Ascending aorta (tissue), 2 donors: ENCODE results near the gene FLACC1. TPM values are rescaled to one million over a fixed set of nuclear protein-coding genes. Genes with fewer than 3 reads are reported as not detected.

ENCODE experiments used
- DNase-seq, 2 donors: peaks; one replicate each; pipeline ENCODE4 v3.0.0-alpha.2; 2019; ENCODE audit warnings: low spot score in 2 of 2
- H3K27ac ChIP-seq, 2 donors: fragments of 200-600 bp; sonication (generic); one replicate each; pipeline ENCODE4 v1.5.1; 2016 to 2017; ENCODE audit warnings: mild to moderate bottlenecking in 1 of 2
- H3K27me3 ChIP-seq: fragments of 200-600 bp; sonication (generic); one replicate; pipeline ENCODE4 v1.5.1; 2017
- H3K36me3 ChIP-seq, 2 donors: fragments of 200-600 bp; sonication (generic); one replicate each; pipeline ENCODE4 v1.5.1; 2016
- H3K4me1 ChIP-seq, 2 donors: fragments of 200-600 bp; sonication (generic); one replicate each; pipeline ENCODE4 v1.5.1; 2016 to 2017; ENCODE audit warnings: mild to moderate bottlenecking in 1 of 2
- H3K4me3 ChIP-seq, 2 donors: fragments of 200-600 bp; sonication (generic); one replicate each; pipeline ENCODE4 v1.5.1; 2016 to 2017; ENCODE audit warnings: mild to moderate bottlenecking in 1 of 2
- H3K9me3 ChIP-seq, 2 donors: fragments of 200-600 bp; sonication (generic); one replicate each; pipeline ENCODE4 v1.5.1; 2016
- intact Hi-C: fragments of 100-400 bp; cut with DNase I; formaldehyde crosslinking; loops from one replicate; pipeline ENCODE4 v1.15.1; 2023
- total RNA-seq: library from RNA; depleted of rRNA; stranded (reverse); fragments of >200 nt; gene quantifications from one replicate; pipeline ENCODE4 v1.1.0, GENCODE V29; 2016
- TF ChIP-seq, protein P1 (sequence below), 3 experiments: fragments of 200-600 bp in 2 of 3; fragments of 450-650 bp in 1 of 3; sonication (generic) in 2 of 3; IDR thresholded peaks; one replicate each; pipeline ENCODE4 v1.5.1; 2016 to 2019; ENCODE audit warnings: antibody characterized with exemption in 3 of 3, mild to moderate bottlenecking in 1 of 3, moderate library complexity in 1 of 3

FLACC1 gene, protein sequence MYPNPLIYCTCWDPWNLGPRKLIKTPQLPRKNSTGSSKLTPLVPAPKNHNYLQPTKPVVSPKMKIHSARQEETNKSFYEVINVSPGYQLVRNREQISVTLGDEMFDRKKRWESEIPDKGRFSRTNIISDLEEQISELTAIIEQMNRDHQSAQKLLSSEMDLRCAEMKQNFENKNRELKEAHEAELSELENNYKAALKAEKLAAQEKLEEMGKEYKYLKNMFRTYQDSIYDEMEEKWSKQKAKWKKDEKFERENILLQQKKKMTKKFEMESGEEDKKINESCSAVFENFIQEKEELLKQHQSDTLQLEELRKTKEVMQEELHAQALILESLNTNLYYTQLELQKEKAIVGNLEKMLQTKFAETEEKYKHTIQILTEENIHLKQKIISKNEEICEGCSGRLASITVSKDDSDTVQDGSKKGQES
- total RNA-seq: 0.32 TPM

DNA sequence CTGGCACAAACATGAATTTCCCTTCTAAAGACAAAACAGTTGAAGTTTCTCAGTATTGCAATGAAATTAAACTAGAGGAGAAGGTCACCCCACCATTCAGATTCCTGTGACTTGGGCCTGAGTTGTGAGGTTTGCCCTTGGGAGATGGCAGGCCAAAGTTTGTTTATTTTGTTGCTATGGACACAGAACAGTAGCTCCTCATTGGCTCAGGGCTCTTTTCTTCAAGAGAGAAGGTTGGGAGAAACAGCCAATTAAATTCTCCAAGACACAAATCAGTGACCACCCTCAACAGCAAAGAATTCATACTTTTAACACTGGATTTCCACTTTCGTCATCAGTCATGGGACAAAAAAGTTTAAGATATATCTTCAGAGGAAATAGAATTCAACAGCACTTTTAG, at the start of gene FLACC1:
TSS of gene FLACC1 (minus strand) at position 125 of the 400 bp plus-strand sequence. CDS start 5,941 bp downstream, outside the sequence.
- no peaks in the 10 kb centered on the region for H3K9me3 ChIP-seq
- TF ChIP-seq, protein P1, sequence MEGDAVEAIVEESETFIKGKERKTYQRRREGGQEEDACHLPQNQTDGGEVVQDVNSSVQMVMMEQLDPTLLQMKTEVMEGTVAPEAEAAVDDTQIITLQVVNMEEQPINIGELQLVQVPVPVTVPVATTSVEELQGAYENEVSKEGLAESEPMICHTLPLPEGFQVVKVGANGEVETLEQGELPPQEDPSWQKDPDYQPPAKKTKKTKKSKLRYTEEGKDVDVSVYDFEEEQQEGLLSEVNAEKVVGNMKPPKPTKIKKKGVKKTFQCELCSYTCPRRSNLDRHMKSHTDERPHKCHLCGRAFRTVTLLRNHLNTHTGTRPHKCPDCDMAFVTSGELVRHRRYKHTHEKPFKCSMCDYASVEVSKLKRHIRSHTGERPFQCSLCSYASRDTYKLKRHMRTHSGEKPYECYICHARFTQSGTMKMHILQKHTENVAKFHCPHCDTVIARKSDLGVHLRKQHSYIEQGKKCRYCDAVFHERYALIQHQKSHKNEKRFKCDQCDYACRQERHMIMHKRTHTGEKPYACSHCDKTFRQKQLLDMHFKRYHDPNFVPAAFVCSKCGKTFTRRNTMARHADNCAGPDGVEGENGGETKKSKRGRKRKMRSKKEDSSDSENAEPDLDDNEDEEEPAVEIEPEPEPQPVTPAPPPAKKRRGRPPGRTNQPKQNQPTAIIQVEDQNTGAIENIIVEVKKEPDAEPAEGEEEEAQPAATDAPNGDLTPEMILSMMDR (IDR thresholded peaks at IDR 0.05): no peak
- no peak for DNase-seq
- H3K27me3 ChIP-seq: no peaks in the 10 kb centered on the region
- peaks cover 0 to 2% of the 10 kb centered on the region in 2 donors for H3K4me1 ChIP-seq
- intact Hi-C loops: no loop called here
- peaks cover 3 to 30% of the 10 kb centered on the region in 2 donors for H3K36me3 ChIP-seq
- H3K27ac ChIP-seq: peak within 1 kb of the TSS; percentile 27 to 69
- peak within 1 kb of the TSS in 1 of 2 donors; percentile 40 for H3K4me3 ChIP-seq

DNA sequence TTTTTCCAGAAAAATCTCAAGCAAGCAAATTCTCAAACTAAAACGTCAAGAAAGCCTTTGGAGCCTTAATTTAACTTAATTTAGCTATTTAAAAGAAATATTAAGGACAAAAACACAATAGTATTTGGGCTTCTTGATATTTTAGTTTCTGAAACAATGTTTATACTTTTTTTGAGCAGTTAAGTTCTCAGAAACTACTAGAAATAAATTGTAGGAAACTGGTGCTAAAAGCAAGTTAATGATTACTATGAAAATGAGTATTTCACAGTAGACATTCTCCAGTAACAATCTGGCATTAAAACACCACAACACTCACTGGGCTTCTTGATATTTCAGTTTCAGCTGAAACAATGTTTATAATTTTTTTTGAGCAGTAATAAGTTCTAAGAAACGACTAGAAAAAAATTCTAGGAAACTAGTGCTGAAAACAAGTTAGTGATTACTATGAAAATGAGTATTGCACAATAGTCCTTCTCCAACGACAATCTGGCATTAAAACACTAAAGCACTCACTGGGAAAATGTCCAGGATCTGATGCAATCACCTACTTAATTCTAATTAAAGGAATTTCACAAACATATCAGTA, 49.0 kb upstream of the FLACC1 start:
- no peaks in the 10 kb centered on the region for H3K9me3 ChIP-seq
- peak overlapping the region; percentile 4 to 20 for H3K4me3 ChIP-seq
- TF ChIP-seq, protein P1 (IDR thresholded peaks at IDR 0.05): no peak
- H3K4me1 ChIP-seq: peaks cover 6 to 51% of the 10 kb centered on the region in 2 donors
- peak overlapping the region; percentile 65 to 80 for H3K27ac ChIP-seq
- H3K36me3 ChIP-seq: no peaks in the 10 kb centered on the region
- H3K27me3 ChIP-seq: no peaks in the 10 kb centered on the region
- intact Hi-C loops: loop anchor here (1.0 kb wide), 1 partner anchor 45 kb away; the partner anchor contains the start of genes STRADB and TRAK2
- no peak for DNase-seq

- Histone ChIP-seq H3K27me3 (no peaks in the 10 kb centered on the region), H3K4me3 (no peak overlapping the region), H3K9me3 (no peaks in the 10 kb centered on the region), H3K27ac (peak overlapping the region; percentile 65 to 80), H3K4me1 (peaks cover 6 to 43% of the 10 kb centered on the region in 2 donors), H3K36me3 (peaks cover 3% of the 10 kb centered on the region in 2 donors)
- intact Hi-C loops: no loop called here
- DNase-seq: no peak
- TF ChIP-seq, protein P1 (IDR thresholded peaks at IDR 0.05): no peak
Measured at GRCh38 chr2:201404699-201405280, 47.6 kb upstream of the FLACC1 start.

DNA sequence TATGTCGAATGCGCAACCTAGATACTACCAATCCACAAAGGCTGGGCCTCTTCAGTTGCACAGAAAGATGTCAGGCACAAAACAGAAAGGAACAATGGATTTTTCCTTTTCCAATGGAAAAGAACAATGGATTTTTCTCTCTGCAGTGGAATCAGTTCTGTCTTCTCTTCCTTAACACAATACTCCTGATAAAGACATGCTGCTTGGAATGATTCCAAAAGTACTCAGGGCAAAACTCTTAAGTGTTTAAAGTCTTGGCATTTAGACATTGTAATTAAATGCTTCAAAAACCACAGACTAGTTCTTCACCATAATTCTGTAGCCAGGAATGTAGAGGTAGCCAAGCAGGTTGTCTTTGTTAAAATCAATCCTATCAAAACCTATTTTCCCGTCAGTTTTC, 46.7 kb upstream of the FLACC1 start:
- intact Hi-C loops: no loop called here
- DNase-seq: no peak
- Histone ChIP-seq H3K27me3 (no peaks in the 10 kb centered on the region), H3K9me3 (no peaks in the 10 kb centered on the region), H3K27ac (peak overlapping the region in 1 of 2 donors; percentile 15), H3K36me3 (peaks cover 3 to 11% of the 10 kb centered on the region in 2 donors), H3K4me3 (no peak overlapping the region), H3K4me1 (peaks cover 6 to 35% of the 10 kb centered on the region in 2 donors)
- TF ChIP-seq, protein P1 (IDR thresholded peaks at IDR 0.05): no peak

GRCh38 chr2:201402651-201403562, 45.8 kb upstream of the FLACC1 start:
- H3K27ac ChIP-seq: peak overlapping the region; percentile 36 to 52
- intact Hi-C loops: no loop called here

More at GRCh38 chr2:201402651-201403562, 45.8 kb upstream of the FLACC1 start:
- no peak overlapping the region for H3K4me3 ChIP-seq
- DNase-seq: no peak
- H3K9me3 ChIP-seq: no peaks in the 10 kb centered on the region
- no peaks in the 10 kb centered on the region for H3K27me3 ChIP-seq
- TF ChIP-seq, protein P1 (IDR thresholded peaks at IDR 0.05): no peak
- H3K4me1 ChIP-seq: peaks cover 6 to 30% of the 10 kb centered on the region in 2 donors
- peaks cover 8 to 19% of the 10 kb centered on the region in 2 donors for H3K36me3 ChIP-seq
